ENCODE results near the gene RRP9. TPM values are rescaled to one million over a fixed set of nuclear protein-coding genes. Genes with fewer than 3 reads are reported as not detected.
"Not testable (repeated sequence)": the region's sequence is repeated elsewhere in the genome, so short reads cannot be mapped to it uniquely, and the experiment has no call there.

The RRP9 gene
- total RNA-seq, 1 experiment from 2014 or later = 49.9 TPM

DNA sequence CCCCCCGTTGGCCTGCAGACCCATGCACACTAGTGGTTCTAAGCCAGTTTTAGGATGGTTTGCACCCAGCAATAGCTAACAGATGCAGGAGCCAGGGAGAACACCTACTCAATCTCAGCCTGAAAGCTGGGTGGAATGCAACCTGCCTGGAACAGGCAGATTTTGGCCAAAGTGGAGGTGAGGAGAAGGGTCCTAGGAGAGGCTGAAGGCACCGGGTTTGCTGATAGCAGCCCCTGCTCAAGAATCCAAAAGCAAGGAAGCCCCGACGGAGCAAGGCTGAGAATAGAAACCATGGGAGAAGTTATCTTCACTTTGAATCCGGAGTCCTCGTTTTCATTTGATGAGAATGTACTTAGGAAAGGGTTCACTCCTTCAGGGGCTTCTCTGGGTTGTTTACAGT, 9.9 kb downstream of the RRP9 start (continued):
- no peak for TF ChIP-seq MXD4 (CRISPR knock-in tag; IDR thresholded peaks at IDR 0.05; ENCODE audit: borderline replicate concordance)
- TF ChIP-seq ERG (CRISPR knock-in tag; IDR thresholded peaks at IDR 0.05) = no peak

DNA sequence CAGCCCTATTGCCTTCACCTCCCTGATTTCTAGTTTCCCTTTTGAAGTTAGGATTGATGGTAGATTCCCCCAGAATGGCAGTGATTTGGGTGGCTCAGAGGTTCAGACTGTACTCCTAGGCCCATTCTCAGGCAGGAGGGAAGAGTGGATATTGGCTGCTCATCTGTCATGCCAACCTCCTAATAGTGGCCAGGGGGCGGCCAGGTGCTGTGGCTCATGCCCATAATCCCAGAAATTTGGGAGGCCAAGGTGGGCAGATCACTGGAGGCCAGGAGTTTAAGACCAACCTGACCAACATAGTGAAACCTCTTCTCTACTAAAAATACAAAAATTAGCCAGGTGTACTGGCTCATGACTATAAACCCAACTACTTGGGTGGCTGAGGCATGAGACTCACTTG, 11.3 kb downstream of the RRP9 start:
- no peak overlapping the region for H3K27ac Mint-ChIP-seq
- ChIA-PET CTCF (interaction anchor here (1.3 kb wide), 1 partner anchor 11 kb away, joined by 6 read pairs; the partner anchor contains the start of gene RRP9), POLR2A (no interaction called here)
- no peak overlapping the region for H3K4me3 Mint-ChIP-seq
- H3K36me3 Mint-ChIP-seq = peaks cover 25% of the 10 kb centered on the region
- H3K27me3 Mint-ChIP-seq (ENCODE audit: low read depth) = no peaks in the 10 kb centered on the region
- H3K4me1 Mint-ChIP-seq = no peaks in the 10 kb centered on the region
- DNase-seq (ENCODE audit: low spot score) (no peak), ATAC-seq (no peak)
- no peak for TF ChIP-seq SOX15 (CRISPR knock-in tag; IDR thresholded peaks at IDR 0.05)
- no peak for TF ChIP-seq TP53 (CRISPR knock-in tag; IDR thresholded peaks at IDR 0.05)
- no peak for TF ChIP-seq OVOL2 (CRISPR knock-in tag; IDR thresholded peaks at IDR 0.05; ENCODE audit: borderline replicate concordance)
- no peak for TF ChIP-seq ZNF138 (CRISPR knock-in tag; conservative IDR thresholded peaks at IDR 0.05)
- H3K9me3 Mint-ChIP-seq = no peaks in the 10 kb centered on the region

GRCh38 chr3:51929420-51930003, 12.2 kb downstream of the RRP9 start:
- peak; percentile 49 for DNase-seq (ENCODE audit: low spot score)

GRCh38 chr3:51928981-51929380, 12.7 kb downstream of the RRP9 start:
- POLR2A ChIA-PET; ATAC-seq; H3K9me3 Mint-ChIP-seq; H3K4me3 Mint-ChIP-seq; DNase-seq (ENCODE audit: low spot score); H3K27ac Mint-ChIP-seq; H3K4me1 Mint-ChIP-seq; H3K27me3 Mint-ChIP-seq (ENCODE audit: low read depth): not testable (repeated sequence)
- peaks cover 10% of the 10 kb centered on the region for H3K36me3 Mint-ChIP-seq
- CTCF ChIA-PET = interaction anchor here (0.5 to 1.5 kb wide), 3 partner anchors 12 to 483 kb away, joined by 3 to 5 read pairs (median 4); partner anchors contain the start of gene RRP9

More at GRCh38 chr3:51929420-51930003, 12.2 kb downstream of the RRP9 start:
- peak; percentile 80 for ATAC-seq
- H3K4me3 Mint-ChIP-seq = no peak overlapping the region
- no peak overlapping the region for H3K27ac Mint-ChIP-seq
- ChIA-PET CTCF (interaction anchor here (0.5 to 1.5 kb wide), 3 partner anchors 12 to 483 kb away, joined by 3 to 5 read pairs (median 4); partner anchors contain the start of gene RRP9), POLR2A (no interaction called here)
- H3K9me3 Mint-ChIP-seq = no peaks in the 10 kb centered on the region
- peaks cover 16% of the 10 kb centered on the region for H3K36me3 Mint-ChIP-seq
- TF ChIP-seq, protein P1, sequence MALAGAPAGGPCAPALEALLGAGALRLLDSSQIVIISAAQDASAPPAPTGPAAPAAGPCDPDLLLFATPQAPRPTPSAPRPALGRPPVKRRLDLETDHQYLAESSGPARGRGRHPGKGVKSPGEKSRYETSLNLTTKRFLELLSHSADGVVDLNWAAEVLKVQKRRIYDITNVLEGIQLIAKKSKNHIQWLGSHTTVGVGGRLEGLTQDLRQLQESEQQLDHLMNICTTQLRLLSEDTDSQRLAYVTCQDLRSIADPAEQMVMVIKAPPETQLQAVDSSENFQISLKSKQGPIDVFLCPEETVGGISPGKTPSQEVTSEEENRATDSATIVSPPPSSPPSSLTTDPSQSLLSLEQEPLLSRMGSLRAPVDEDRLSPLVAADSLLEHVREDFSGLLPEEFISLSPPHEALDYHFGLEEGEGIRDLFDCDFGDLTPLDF (CRISPR knock-in tag; IDR thresholded peaks at IDR 0.05) = 0 out of 2 replicates have a peak, but pooled peaks have one; percentile 50
- TF ChIP-seq IRF1 (CRISPR knock-in tag; IDR thresholded peaks at IDR 0.05) (peak; percentile 32; the same call in 1 of the 2 replicates), CBFB (CRISPR knock-in tag; IDR thresholded peaks at IDR 0.05; ENCODE audit: low read depth) (no peak), TCF7 (CRISPR knock-in tag; IDR thresholded peaks at IDR 0.05; ENCODE audit: low read depth) (no peak), FOXP4 (CRISPR knock-in tag; IDR thresholded peaks at IDR 0.05) (peak; percentile 52; the same call in 1 of the 2 replicates), SMAD4 (CRISPR knock-in tag; IDR thresholded peaks at IDR 0.05) (no peak), FOXJ3 (CRISPR knock-in tag; IDR thresholded peaks at IDR 0.05; ENCODE audit: borderline replicate concordance) (no peak)
- TF ChIP-seq, protein P2, sequence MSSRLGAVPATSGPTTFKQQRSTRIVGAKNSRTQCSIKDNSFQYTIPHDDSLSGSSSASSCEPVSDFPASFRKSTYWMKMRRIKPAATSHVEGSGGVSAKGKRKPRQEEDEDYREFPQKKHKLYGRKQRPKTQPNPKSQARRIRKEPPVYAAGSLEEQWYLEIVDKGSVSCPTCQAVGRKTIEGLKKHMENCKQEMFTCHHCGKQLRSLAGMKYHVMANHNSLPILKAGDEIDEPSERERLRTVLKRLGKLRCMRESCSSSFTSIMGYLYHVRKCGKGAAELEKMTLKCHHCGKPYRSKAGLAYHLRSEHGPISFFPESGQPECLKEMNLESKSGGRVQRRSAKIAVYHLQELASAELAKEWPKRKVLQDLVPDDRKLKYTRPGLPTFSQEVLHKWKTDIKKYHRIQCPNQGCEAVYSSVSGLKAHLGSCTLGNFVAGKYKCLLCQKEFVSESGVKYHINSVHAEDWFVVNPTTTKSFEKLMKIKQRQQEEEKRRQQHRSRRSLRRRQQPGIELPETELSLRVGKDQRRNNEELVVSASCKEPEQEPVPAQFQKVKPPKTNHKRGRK (CRISPR knock-in tag; IDR thresholded peaks at IDR 0.05; ENCODE audit: borderline replicate concordance) = no peak
- H3K27me3 Mint-ChIP-seq (ENCODE audit: low read depth) = no peaks in the 10 kb centered on the region
- no peaks in the 10 kb centered on the region for H3K4me1 Mint-ChIP-seq

Measured in WTC11 (cell line).